K562 (cell line): ENCODE results near the gene NCOA3. TPM values are rescaled to one million over a fixed set of nuclear protein-coding genes. Genes with fewer than 3 reads are reported as not detected.

Experiments used
- BCOR ChIP-seq: fragments of 450-650 bp; IDR thresholded peaks from 2 replicates; pipeline ENCODE4 v1.6.1; 2016
- CUX1 ChIP-seq: fragments of 200-800 bp; sonication (Bioruptor generic); IDR thresholded peaks from 2 replicates; pipeline ENCODE4 v1.6.1; 2016; ENCODE audit warnings: missing genetic modification characterization, missing compliant biosample characterization
- EGR1 ChIP-seq: fragments of 450-650 bp; conservative IDR thresholded peaks from 2 replicates; pipeline ENCODE4 v1.6.1; 2017; ENCODE audit warnings: mild to moderate bottlenecking
- HIVEP1 ChIP-seq: fragments of 250-450 bp; sonication (Bioruptor Pico); IDR thresholded peaks from 2 replicates; pipeline ENCODE4 v1.4.0; 2020; ENCODE audit warnings: mild to moderate bottlenecking
- HMG20B ChIP-seq: fragments of 250-450 bp; sonication (Bioruptor Pico); IDR thresholded peaks from 2 replicates; pipeline ENCODE4 v1.5.0; 2021; ENCODE audit warnings: mild to moderate bottlenecking
- KLF16 ChIP-seq: IDR thresholded peaks from 2 replicates; pipeline ENCODE4 v1.6.1; 2016; ENCODE audit warnings: antibody characterized with exemption
- RBM25 ChIP-seq: fragments of 200-400 bp; formaldehyde crosslinking; IDR thresholded peaks from 2 replicates; pipeline ENCODE4 v1.6.1; 2018; ENCODE audit warnings: low read length, low read depth, moderate library complexity; ENCODE audit not compliant: severe bottlenecking
- RFX1 ChIP-seq: fragments of 450-650 bp; IDR thresholded peaks from 2 replicates; pipeline ENCODE4 v1.6.1; 2016; ENCODE audit warnings: mild to moderate bottlenecking, moderate library complexity
- STAT5A ChIP-seq: IDR thresholded peaks from 2 replicates; pipeline ENCODE4 v1.6.1; 2012; ENCODE audit warnings: low read length, inconsistent platforms, borderline replicate concordance
- TEAD2 ChIP-seq: fragments of 450-650 bp; IDR thresholded peaks from 2 replicates; pipeline ENCODE4 v1.6.1; 2016; ENCODE audit warnings: missing genetic modification characterization, control low read depth, missing compliant biosample characterization
- YY1 ChIP-seq, 3 experiments: IDR thresholded peaks; 2 replicates each; pipeline ENCODE4 v1.6.1; 2011; ENCODE audit warnings: low read length in 2 of 3, mild to moderate bottlenecking in 2 of 3, moderate library complexity in 2 of 3, borderline replicate concordance in 1 of 3, control low read depth in 1 of 3, low read depth in 1 of 3; ENCODE audit not compliant: insufficient read depth in 3 of 3, insufficient replicate concordance in 2 of 3, control insufficient read depth in 1 of 3, insufficient read length in 1 of 3; ENCODE audit errors: extremely low read depth in 1 of 3
- ZFP91 ChIP-seq: sonication (generic); formaldehyde crosslinking; IDR thresholded peaks from 2 replicates; pipeline ENCODE4 v1.8.0; 2022; ENCODE audit warnings: mild to moderate bottlenecking, missing genetic modification reagents
- ZNF175 ChIP-seq: fragments of 200-800 bp; sonication (Bioruptor generic); IDR thresholded peaks from 2 replicates; pipeline ENCODE4 v1.6.1; 2016; ENCODE audit warnings: low read depth, mild to moderate bottlenecking, missing genetic modification characterization, missing compliant biosample characterization
- ZNF354B ChIP-seq: fragments of 250-450 bp; sonication (Bioruptor Pico); IDR thresholded peaks from 2 replicates; pipeline ENCODE4 v1.4.0; 2020
- ZNF592 ChIP-seq: fragments of 450-650 bp; IDR thresholded peaks from 2 replicates; pipeline ENCODE4 v1.6.1; 2017; ENCODE audit warnings: antibody characterized with exemption, mild to moderate bottlenecking
- ZSCAN32 ChIP-seq: fragments of 450-650 bp; formaldehyde crosslinking; IDR thresholded peaks from 2 replicates; pipeline ENCODE4 v1.4.0; 2020; ENCODE audit warnings: mild to moderate bottlenecking, moderate library complexity
- polyA plus RNA-seq, 8 experiments: library from polyadenylated mRNA; depleted of rRNA in 4 of 8; stranded (reverse) in 5 of 8; unstranded in 3 of 8; fragments of >200 nt; fragmentation: Nextera tagmentation in 2 of 8; fragmentation: Illumina TruSeq in 1 of 8; extraction: Ambion mirVana in 2 of 8; extraction: Trizol in 1 of 8; gene quantifications; 2 replicates each; pipeline versions ENCODE4 v1.2.1 to v1.2.3, GENCODE V29; 2011 to 2014; ENCODE audit warnings: inconsistent platforms in 1 of 8, missing spikeins in 1 of 8
- total RNA-seq, 7 experiments: library from RNA; depleted of rRNA in 6 of 7; stranded (reverse); fragments of >200 nt in 6 of 7; fragmentation: Illumina TruSeq in 2 of 7; extraction: Trizol in 2 of 7; gene quantifications; 2 replicates each; pipeline versions ENCODE4 v1.2.1 to v1.2.3, GENCODE V29; 2011 to 2021; ENCODE audit warnings: low replicate concordance in 1 of 7

NCOA3 gene
- total and polyA plus RNA-seq, 9 of the 15 experiments (the other 6 are each of a cell fraction or from before 2014, with no cell fraction given), result 3.2 to 24.3 (median 14.4) TPM

GRCh38 chr20:47688385-47689381 lies 187.0 kb downstream of the NCOA3 start (continued):
- no peak for TF ChIP-seq YY1 (IDR thresholded peaks at IDR 0.05; ENCODE audit: borderline replicate concordance in 1 of 3, control insufficient read depth in 1 of 3, extremely low read depth in 1 of 3, insufficient read depth in 3 of 3, insufficient read length in 1 of 3, insufficient replicate concordance in 2 of 3, low read depth in 1 of 3, low read length in 2 of 3)
- no peak for TF ChIP-seq KLF16
- no peak for TF ChIP-seq RFX1
- no peak for TF ChIP-seq ZNF175
- no peak for TF ChIP-seq ZSCAN32
- no peak for TF ChIP-seq ZFP91 (CRISPR knock-in tag)
- TF ChIP-seq EGR1, result no peak
- no peak for TF ChIP-seq HIVEP1 (CRISPR knock-in tag)
- TF ChIP-seq ZNF592, result no peak
- no peak for TF ChIP-seq ZNF354B
- TF ChIP-seq CUX1, result no peak
- TF ChIP-seq RBM25, result peak; percentile 77
- no peak for TF ChIP-seq TEAD2 (tag)
- TF ChIP-seq HMG20B (CRISPR knock-in tag), result no peak
- TF ChIP-seq STAT5A, result no peak
- TF ChIP-seq BCOR, result peak; percentile 33; the same call in 1 of the 2 replicates
